Measurements from ENCODE around the gene AP1S3.

DNA sequence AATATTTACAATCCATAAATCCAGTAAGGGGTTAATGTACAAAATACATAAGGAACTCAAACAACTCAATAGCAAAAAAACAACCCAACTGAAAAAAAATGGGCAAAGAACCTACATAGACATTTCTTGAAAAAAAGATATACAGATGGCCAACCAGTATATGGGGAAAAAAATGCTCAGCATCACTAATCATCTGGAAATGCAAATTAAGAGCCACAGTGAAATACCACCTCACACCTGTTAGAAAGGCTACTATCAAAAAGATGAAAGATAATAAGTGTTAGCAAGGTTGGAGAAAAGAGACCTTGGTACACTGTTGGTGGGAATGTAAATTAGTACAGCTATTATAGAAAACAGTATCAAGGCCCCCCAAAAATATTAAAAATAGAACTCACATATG, 14.6 kb downstream of the AP1S3 start:
- TF ChIP-seq CTCF (conservative IDR thresholded peaks at IDR 0.05) (no peak), EZH2 (IDR thresholded peaks at IDR 0.05; ENCODE audit: low read depth) (no peak)
